Esophagus squamous epithelium (tissue), 5 donors: ENCODE data around the gene SLC2A5. TPM values are rescaled to one million over a fixed set of nuclear protein-coding genes. Genes with fewer than 3 reads are reported as not detected.
A peak's percentile ranks its signal among the peaks of the same experiment; 100 is the strongest.

Source experiments
- DNase-seq: peaks from one replicate; lab custom pipeline; 2025; lab: John Stamatoyannopoulos, UW
- H3K27ac ChIP-seq, 4 donors: fragments of 200-600 bp; sonication (generic); one replicate each; pipeline ENCODE4 v1.5.1; 2016 to 2019; ENCODE audit warnings: mild to moderate bottlenecking in 1 of 4
- H3K27me3 ChIP-seq, 4 donors: fragments of 200-600 bp; sonication (generic); 1 replicate in 3 of 4; 2 replicates in 1 of 4; pipeline versions ENCODE4 v1.5.1 to v1.6.0; 2017 to 2021; ENCODE audit warnings: antibody characterized with exemption in 1 of 4
- H3K36me3 ChIP-seq, 3 donors: fragments of 200-600 bp; sonication (generic); one replicate each; pipeline ENCODE4 v1.5.1; 2016 to 2019
- H3K4me1 ChIP-seq, 3 donors: fragments of 200-600 bp; sonication (generic); one replicate each; pipeline ENCODE4 v1.5.1; 2017 to 2019
- H3K4me3 ChIP-seq, 4 donors: fragments of 200-600 bp; sonication (generic); 1 replicate in 3 of 4; 2 replicates in 1 of 4; pipeline ENCODE4 v1.5.1; 2016 to 2019; ENCODE audit warnings: mild to moderate bottlenecking in 2 of 4, moderate library complexity in 1 of 4
- H3K9me3 ChIP-seq, 3 donors: fragments of 200-600 bp; sonication (generic); one replicate each; pipeline ENCODE4 v1.5.1; 2016 to 2019
- POLR2A ChIP-seq, 4 donors: fragments of 450-650 bp; IDR thresholded peaks; one replicate each; pipeline ENCODE4 v1.6.1; 2017; ENCODE audit warnings: antibody characterized with exemption in 4 of 4, mild to moderate bottlenecking in 4 of 4, moderate library complexity in 3 of 4
- WGBS, 2 donors: methylation state at CpG; one replicate each; pipeline ENCODE4 v1.1.5; 2018; 5-methylcytosine and 5-hydroxymethylcytosine counted together
- intact Hi-C: fragments of 100-400 bp; cut with DNase I; formaldehyde crosslinking; loops from one replicate; pipeline ENCODE4 v1.15.0; 2022
- total RNA-seq, 4 donors: library from RNA; depleted of rRNA; stranded (reverse); fragments of >200 nt; gene quantifications; one replicate each; pipeline ENCODE4 v1.1.0, GENCODE V29; 2016
- TF ChIP-seq, protein P1 (sequence below), 6 experiments: fragments of 450-650 bp in 4 of 6; fragments of 200-600 bp in 2 of 6; sonication (generic) in 2 of 6; IDR thresholded peaks; one replicate each; pipeline ENCODE4 v1.5.1; 2016 to 2019; ENCODE audit warnings: antibody characterized with exemption in 6 of 6, mild to moderate bottlenecking in 4 of 6, moderate library complexity in 4 of 6
- donor health status: DM: yes; HTN: yes; CAD: no.

Gene SLC2A5
- total RNA-seq, 4 donors from 2014 or later: 1.9 to 7.1 (median 4.2) TPM

DNA sequence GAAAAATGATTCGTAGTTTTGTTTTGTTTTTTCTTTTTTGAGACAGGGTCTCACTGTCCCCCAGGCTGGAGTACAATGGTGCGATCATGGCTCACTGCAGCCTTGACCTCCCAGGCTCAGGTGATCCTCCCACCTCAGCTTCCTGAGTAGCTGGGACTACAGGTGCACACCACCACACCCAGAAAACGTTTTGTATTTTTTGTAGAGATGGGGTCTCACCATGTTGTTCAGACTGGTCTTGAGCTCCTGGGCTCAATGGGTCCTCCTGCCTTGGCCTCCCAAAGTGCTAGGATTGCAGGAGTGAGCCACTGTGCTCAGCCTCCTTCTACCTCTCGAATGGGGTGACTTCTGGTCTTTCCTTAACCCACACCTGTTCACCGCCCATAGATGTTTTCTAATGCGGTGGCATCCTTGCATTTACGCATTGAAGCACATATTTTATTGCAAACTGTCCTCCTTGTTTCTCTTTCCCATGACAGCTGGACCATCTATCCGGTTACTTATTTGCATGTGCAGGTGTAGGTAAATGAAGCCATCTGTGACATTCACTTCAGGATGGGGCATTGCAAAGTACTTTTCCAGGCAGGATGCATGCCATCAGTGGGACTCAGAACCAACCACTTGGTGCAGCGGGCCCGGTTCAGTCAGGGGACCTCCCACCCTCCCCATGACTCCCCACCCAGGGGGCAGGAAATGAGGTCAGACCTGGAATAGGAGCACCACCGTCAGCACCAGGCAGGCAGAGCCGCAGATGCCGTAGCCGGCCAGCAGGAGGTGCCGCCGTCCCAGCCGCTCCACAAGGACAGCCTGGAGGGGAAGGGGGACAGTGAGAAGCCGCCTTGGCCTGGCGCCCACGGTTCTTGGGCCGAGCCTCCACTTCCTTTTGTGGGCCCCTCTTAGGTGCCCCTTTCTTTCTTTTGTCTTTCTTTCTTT lies 59.7 kb downstream of the SLC2A5 start:
- peaks cover 0 to 5% (median 5%) of the 10 kb centered on the region in 3 donors for H3K4me1 ChIP-seq
- 59 to 74% methylated on average over 17 to 19 of the region's 21 CpGs for WGBS, 2 donors
- H3K27ac ChIP-seq: no peak overlapping the region
- no peaks in the 10 kb centered on the region for H3K36me3 ChIP-seq
- H3K9me3 ChIP-seq: no peaks in the 10 kb centered on the region
- H3K27me3 ChIP-seq: no peaks in the 10 kb centered on the region
- intact Hi-C loops: loop anchor here (10.0 kb wide), 1 partner anchor 85 kb away; no protein-coding TSS in a partner anchor
- H3K4me3 ChIP-seq: no peak overlapping the region
- TF ChIP-seq POLR2A (IDR thresholded peaks at IDR 0.05): no peak
- TF ChIP-seq, protein P1, sequence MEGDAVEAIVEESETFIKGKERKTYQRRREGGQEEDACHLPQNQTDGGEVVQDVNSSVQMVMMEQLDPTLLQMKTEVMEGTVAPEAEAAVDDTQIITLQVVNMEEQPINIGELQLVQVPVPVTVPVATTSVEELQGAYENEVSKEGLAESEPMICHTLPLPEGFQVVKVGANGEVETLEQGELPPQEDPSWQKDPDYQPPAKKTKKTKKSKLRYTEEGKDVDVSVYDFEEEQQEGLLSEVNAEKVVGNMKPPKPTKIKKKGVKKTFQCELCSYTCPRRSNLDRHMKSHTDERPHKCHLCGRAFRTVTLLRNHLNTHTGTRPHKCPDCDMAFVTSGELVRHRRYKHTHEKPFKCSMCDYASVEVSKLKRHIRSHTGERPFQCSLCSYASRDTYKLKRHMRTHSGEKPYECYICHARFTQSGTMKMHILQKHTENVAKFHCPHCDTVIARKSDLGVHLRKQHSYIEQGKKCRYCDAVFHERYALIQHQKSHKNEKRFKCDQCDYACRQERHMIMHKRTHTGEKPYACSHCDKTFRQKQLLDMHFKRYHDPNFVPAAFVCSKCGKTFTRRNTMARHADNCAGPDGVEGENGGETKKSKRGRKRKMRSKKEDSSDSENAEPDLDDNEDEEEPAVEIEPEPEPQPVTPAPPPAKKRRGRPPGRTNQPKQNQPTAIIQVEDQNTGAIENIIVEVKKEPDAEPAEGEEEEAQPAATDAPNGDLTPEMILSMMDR (IDR thresholded peaks at IDR 0.05): peak in 5 of 6 experiments; percentile 30 to 65 (median 46)
- no peak for DNase-seq

DNA sequence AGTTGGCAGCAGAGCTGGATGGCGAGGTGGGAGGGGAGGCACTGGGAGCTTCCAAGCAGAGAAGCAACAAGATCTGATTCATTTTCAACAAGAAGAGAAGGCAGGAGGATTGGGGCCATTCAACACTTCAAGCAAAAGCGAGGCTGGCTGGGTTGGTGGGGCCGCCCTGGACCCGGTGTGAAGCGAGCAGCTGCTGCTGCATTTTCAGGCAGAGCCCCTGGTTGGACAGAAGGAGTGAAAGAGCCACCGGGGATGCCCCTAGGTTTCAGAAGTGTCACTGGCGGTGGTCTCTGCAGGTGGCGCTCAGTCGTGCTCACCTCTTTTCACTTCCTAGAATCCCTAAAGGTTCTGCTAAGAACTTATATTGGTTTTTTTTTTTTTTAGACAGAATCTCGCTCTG lies 61.2 kb downstream of the SLC2A5 start:
- WGBS, 2 donors: 81 to 88% methylated on average over 9 of the region's 10 CpGs
- no peak for DNase-seq
- Histone ChIP-seq H3K9me3 (no peaks in the 10 kb centered on the region), H3K4me1 (peaks cover 0 to 5% (median 5%) of the 10 kb centered on the region in 3 donors), H3K36me3 (no peaks in the 10 kb centered on the region), H3K27ac (no peak overlapping the region), H3K4me3 (no peak overlapping the region), H3K27me3 (no peaks in the 10 kb centered on the region)
- intact Hi-C loops: no loop called here
- TF ChIP-seq, protein P1 (IDR thresholded peaks at IDR 0.05): no peak
- no peak for TF ChIP-seq POLR2A (IDR thresholded peaks at IDR 0.05)

DNA sequence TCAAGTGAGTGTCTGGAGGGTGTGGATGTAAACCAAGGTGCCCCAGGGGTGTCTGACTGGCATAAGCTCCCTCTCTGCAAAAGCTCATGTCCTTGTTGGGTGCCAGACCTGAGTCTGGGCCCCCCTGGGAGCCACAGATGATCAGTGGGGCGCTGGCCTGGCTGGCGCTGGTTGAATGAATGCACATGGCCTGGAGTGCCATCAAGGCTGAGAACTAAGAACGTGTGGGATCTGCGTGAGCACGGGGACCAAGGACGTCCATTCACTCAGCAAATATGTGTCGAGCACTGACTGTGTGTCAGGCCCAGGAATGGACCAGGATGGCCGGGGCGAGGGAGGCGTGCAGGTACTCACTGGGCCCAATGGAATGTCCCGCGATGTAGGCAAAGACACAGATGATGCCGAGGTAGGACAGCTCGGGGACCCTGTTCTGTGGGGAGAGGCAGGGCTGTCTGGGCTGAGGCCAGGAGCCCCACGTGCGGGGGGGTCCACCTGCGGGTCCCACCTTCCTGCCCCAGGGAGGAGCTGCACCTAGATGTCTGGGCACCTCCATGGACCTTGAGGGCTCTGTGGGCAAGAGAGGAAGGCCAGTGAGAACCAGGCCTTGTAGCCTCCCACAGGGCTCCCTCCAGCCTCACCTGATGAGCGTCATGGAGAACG lies 62.3 kb downstream of the SLC2A5 start:
- Histone ChIP-seq H3K36me3 (no peaks in the 10 kb centered on the region), H3K27me3 (no peaks in the 10 kb centered on the region), H3K9me3 (no peaks in the 10 kb centered on the region), H3K4me3 (no peak overlapping the region), H3K27ac (no peak overlapping the region), H3K4me1 (peaks cover 0 to 14% (median 5%) of the 10 kb centered on the region in 3 donors)
- TF ChIP-seq, protein P1 (IDR thresholded peaks at IDR 0.05): no peak
- TF ChIP-seq POLR2A (IDR thresholded peaks at IDR 0.05): no peak
- DNase-seq: no peak
- 87 to 88% methylated on average over 9 to 17 of the region's 19 CpGs for WGBS, 2 donors
- intact Hi-C loops: no loop called here

DNA sequence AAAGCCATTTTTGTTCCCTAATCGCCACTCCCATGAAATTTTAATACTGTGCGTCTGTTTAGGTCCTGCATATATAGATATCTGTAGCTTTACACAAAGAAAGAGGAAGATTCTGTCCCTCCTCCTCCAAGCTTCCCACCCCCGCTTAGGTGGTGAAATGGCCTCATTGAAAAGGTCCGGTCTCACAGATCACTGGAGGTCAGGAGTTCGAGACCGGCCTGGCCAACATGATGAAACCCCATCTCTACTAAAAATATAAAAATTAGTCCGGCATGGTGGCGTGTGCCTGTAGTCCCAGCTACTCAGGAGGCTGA lies 64.1 kb downstream of the SLC2A5 start:
- intact Hi-C loops: no loop called here

More for the DNA sequence above, 64.1 kb downstream of the SLC2A5 start:
- Histone ChIP-seq H3K27me3 (no peaks in the 10 kb centered on the region), H3K27ac (no peak overlapping the region), H3K36me3 (no peaks in the 10 kb centered on the region), H3K4me1 (peaks cover 0 to 21% (median 0%) of the 10 kb centered on the region in 3 donors), H3K4me3 (no peak overlapping the region), H3K9me3 (no peaks in the 10 kb centered on the region)
- WGBS, 2 donors: 67 to 70% methylated on average over 4 of the region's 8 CpGs
- TF ChIP-seq POLR2A (IDR thresholded peaks at IDR 0.05): no peak
- TF ChIP-seq, protein P1 (IDR thresholded peaks at IDR 0.05): peak in 1 of 6 experiments; percentile 1
- no peak for DNase-seq
